IPS-15b (cell line): ENCODE data around the gene SFXN5.

Experiments
- H3K27me3 ChIP-seq: one replicate; pipeline ENCODE4 v1.6.1; 2013; ENCODE audit warnings: low read length; ENCODE audit not compliant: control insufficient read depth, insufficient read depth
- H3K36me3 ChIP-seq: one replicate; pipeline ENCODE4 v1.6.1; 2013; ENCODE audit warnings: low read length; ENCODE audit not compliant: control insufficient read depth, insufficient read depth
- H3K4me1 ChIP-seq: one replicate; pipeline ENCODE4 v1.6.1; 2013; ENCODE audit warnings: mild to moderate bottlenecking, low read length; ENCODE audit not compliant: control insufficient read depth, insufficient read depth
- H3K4me3 ChIP-seq: one replicate; pipeline ENCODE4 v1.5.1; 2013; ENCODE audit warnings: low read depth, low read length
- H3K9ac ChIP-seq: one replicate; pipeline ENCODE4 v1.6.1; 2013; ENCODE audit warnings: low read depth, mild to moderate bottlenecking, low read length
- H3K9me3 ChIP-seq: one replicate; pipeline ENCODE4 v1.6.1; 2013; ENCODE audit warnings: mild to moderate bottlenecking, low read length; ENCODE audit not compliant: control insufficient read depth, insufficient read depth

SFXN5 gene

GRCh38 chr2:72892506-72893173, 178.9 kb downstream of the SFXN5 start:
- Histone ChIP-seq H3K9me3 (no peaks in the 10 kb centered on the region), H3K36me3 (no peaks in the 10 kb centered on the region), H3K9ac (no peak overlapping the region), H3K4me3 (no peak overlapping the region), H3K4me1 (peaks cover 10% of the 10 kb centered on the region), H3K27me3 (peaks cover 67% of the 10 kb centered on the region)
